Fibroblast of mammary gland (primary cell): ENCODE data around the gene LOC128125822.

Experiments
- DNase-seq: peaks from one replicate; pipeline ENCODE4 v3.0.0-alpha.2; 2010; ENCODE audit warnings: low read depth
- H3K4me3 ChIP-seq: 2 replicates; pipeline ENCODE4 v1.5.1; 2011; ENCODE audit warnings: low read depth, mild to moderate bottlenecking, low read length, moderate library complexity; ENCODE audit not compliant: control insufficient read depth
- CTCF ChIP-seq: conservative IDR thresholded peaks from 2 replicates; pipeline ENCODE4 v1.5.1; 2011; ENCODE audit warnings: low read depth, low read length, inconsistent platforms; ENCODE audit not compliant: control insufficient read depth, insufficient read depth

The LOC128125822 gene

GRCh38 chr6:63553208-63553607, 19.1 kb upstream of the LOC128125822 start:
- no peak for TF ChIP-seq CTCF
- H3K4me3 ChIP-seq, result no peak overlapping the region
- DNase-seq, result no peak

GRCh38 chr6:63553900-63554299, 18.4 kb upstream of the LOC128125822 start:
- no peak for DNase-seq
- no peak overlapping the region for H3K4me3 ChIP-seq
- no peak for TF ChIP-seq CTCF

GRCh38 chr6:63554782-63555181, 17.5 kb upstream of the LOC128125822 start:
- no peak for DNase-seq
- H3K4me3 ChIP-seq, result no peak overlapping the region
- TF ChIP-seq CTCF, result no peak

GRCh38 chr6:63556369-63556768, 15.9 kb upstream of the LOC128125822 start:
- H3K4me3 ChIP-seq, result no peak overlapping the region
- no peak for DNase-seq
- no peak for TF ChIP-seq CTCF

- no peak for DNase-seq
- H3K4me3 ChIP-seq, result no peak overlapping the region
- TF ChIP-seq CTCF, result no peak
These were observed 14.0 kb upstream of the LOC128125822 start for GRCh38 chr6:63558278-63558677.

GRCh38 chr6:63560801-63561287, 11.4 kb upstream of the LOC128125822 start:
- no peak for TF ChIP-seq CTCF
- peak; percentile 60 for DNase-seq
- H3K4me3 ChIP-seq, result no peak overlapping the region

- DNase-seq, result no peak
These were observed 11.0 kb upstream of the LOC128125822 start for GRCh38 chr6:63561288-63561687.

More at GRCh38 chr6:63561288-63561687, 11.0 kb upstream of the LOC128125822 start:
- H3K4me3 ChIP-seq, result no peak overlapping the region
- no peak for TF ChIP-seq CTCF
